Skeletal muscle satellite cell (primary cell): ENCODE results near the gene GPR31.

Experiments used
- H3K27me3 ChIP-seq: 2 replicates; pipeline ENCODE4 v1.7.0; 2013; ENCODE audit warnings: low read length; ENCODE audit not compliant: control insufficient read depth, insufficient read depth
- H3K36me3 ChIP-seq: 2 replicates; pipeline ENCODE4 v1.7.0; 2013; ENCODE audit warnings: mild to moderate bottlenecking, control low read depth, low read length; ENCODE audit not compliant: insufficient read depth
- H3K4me1 ChIP-seq: 2 replicates; pipeline ENCODE4 v1.7.0; 2013; ENCODE audit warnings: low read length; ENCODE audit not compliant: control insufficient read depth, insufficient read depth
- H3K4me2 ChIP-seq: 2 replicates; pipeline ENCODE4 v1.7.0; 2013; ENCODE audit warnings: mild to moderate bottlenecking, low read length
- H3K4me3 ChIP-seq: 2 replicates; pipeline ENCODE4 v1.7.0; 2013; ENCODE audit warnings: low read length
- H3K9ac ChIP-seq: 2 replicates; pipeline ENCODE4 v1.7.0; 2013; ENCODE audit warnings: mild to moderate bottlenecking, low read depth, low read length, moderate library complexity
- H3K9me3 ChIP-seq: replicated peaks from 2 replicates; pipeline ENCODE4 v1.7.0; 2013; ENCODE audit warnings: mild to moderate bottlenecking, control low read depth, low read length

GPR31 gene

GRCh38 chr6:167164261-167164660, 6.5 kb upstream of the GPR31 start:
- Histone ChIP-seq H3K36me3 (no peaks in the 10 kb centered on the region), H3K9me3 (no peaks in the 10 kb centered on the region), H3K27me3 (no peaks in the 10 kb centered on the region), H3K4me2 (no peak overlapping the region), H3K9ac (no peak overlapping the region), H3K4me1 (no peaks in the 10 kb centered on the region), H3K4me3 (no peak overlapping the region)

DNA sequence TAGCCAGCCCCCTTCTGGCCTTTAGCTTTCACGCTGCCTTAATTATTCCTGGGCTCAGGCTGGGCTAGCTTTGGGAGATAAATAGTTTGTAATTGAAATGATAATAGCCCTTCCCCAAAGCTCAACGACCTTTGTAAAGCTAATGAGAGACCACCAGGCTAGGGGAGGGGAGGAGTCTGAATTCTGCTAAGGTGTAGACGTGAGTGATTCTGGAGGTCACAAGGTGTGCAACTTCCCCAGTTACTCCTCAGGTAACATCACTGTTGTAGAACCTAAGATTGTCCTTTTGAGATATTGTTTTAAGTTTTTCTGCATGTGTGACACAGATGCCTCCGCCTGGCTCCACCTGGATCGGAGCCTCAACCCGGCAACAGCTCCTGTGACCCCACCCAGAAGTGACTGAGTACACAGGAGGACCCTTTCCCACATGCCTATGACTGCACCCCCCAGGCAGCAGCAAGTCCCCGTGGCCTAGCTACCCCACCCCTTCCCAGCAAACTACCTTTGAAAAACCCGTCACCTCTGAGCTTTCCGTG, 5.8 kb upstream of the GPR31 start:
- H3K9ac ChIP-seq, result no peak overlapping the region
- H3K4me3 ChIP-seq, result no peak overlapping the region
- no peaks in the 10 kb centered on the region for H3K4me1 ChIP-seq
- H3K9me3 ChIP-seq, result no peaks in the 10 kb centered on the region
- no peaks in the 10 kb centered on the region for H3K36me3 ChIP-seq
- H3K27me3 ChIP-seq, result no peaks in the 10 kb centered on the region
- no peak overlapping the region for H3K4me2 ChIP-seq

GRCh38 chr6:167162591-167162990, 4.8 kb upstream of the GPR31 start:
- Histone ChIP-seq H3K27me3 (no peaks in the 10 kb centered on the region), H3K4me2 (no peak overlapping the region), H3K9ac (no peak overlapping the region), H3K9me3 (no peaks in the 10 kb centered on the region), H3K4me1 (no peaks in the 10 kb centered on the region), H3K4me3 (no peak overlapping the region), H3K36me3 (no peaks in the 10 kb centered on the region)

DNA sequence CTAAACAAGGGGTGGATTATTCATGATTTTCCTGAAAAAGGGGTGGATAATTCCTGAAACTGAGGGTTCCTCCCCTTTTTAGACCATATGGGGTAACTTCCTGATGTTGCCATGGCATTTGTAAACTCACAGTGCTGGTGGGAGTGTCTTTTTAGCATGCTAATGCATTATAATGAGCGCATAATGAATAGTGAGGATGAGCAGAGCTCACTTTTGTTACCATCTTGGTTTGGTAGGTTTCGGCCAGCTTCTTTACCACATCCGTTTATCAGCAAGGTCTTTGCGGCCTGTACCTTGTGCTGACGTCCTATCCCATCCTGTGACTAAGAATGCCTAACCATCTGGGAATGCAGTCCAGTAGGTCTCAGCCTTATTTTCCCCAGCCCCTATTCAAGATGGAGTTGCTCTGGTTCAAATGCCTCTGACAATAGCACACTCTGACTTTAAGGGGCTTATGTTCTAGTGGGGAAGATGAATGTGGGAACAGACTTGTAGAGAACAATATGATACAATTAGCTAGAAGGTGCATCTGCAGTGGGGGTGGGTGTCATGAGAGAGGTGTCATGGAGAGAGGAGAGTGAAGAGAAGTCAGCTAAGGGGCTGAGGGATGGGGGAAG, 4.2 kb upstream of the GPR31 start:
- H3K9me3 ChIP-seq, result no peaks in the 10 kb centered on the region
- no peaks in the 10 kb centered on the region for H3K4me1 ChIP-seq
- no peaks in the 10 kb centered on the region for H3K27me3 ChIP-seq
- H3K36me3 ChIP-seq, result no peaks in the 10 kb centered on the region
- no peak overlapping the region for H3K9ac ChIP-seq
- H3K4me2 ChIP-seq, result no peak overlapping the region
- H3K4me3 ChIP-seq, result no peak overlapping the region

GRCh38 chr6:167157414-167157813, 366 bp downstream of the GPR31 start:
- H3K4me1 ChIP-seq, result no peaks in the 10 kb centered on the region
- no peaks in the 10 kb centered on the region for H3K36me3 ChIP-seq
- H3K4me2 ChIP-seq, result no peak overlapping the region
- no peak overlapping the region for H3K4me3 ChIP-seq
- no peaks in the 10 kb centered on the region for H3K27me3 ChIP-seq
- no peaks in the 10 kb centered on the region for H3K9me3 ChIP-seq
- no peak overlapping the region for H3K9ac ChIP-seq

GRCh38 chr6:167154895-167155294, 2.9 kb downstream of the GPR31 start:
- Histone ChIP-seq H3K4me2 (no peak overlapping the region), H3K9me3 (no peaks in the 10 kb centered on the region), H3K27me3 (no peaks in the 10 kb centered on the region), H3K36me3 (no peaks in the 10 kb centered on the region), H3K4me1 (no peaks in the 10 kb centered on the region), H3K4me3 (no peak overlapping the region), H3K9ac (no peak overlapping the region)

DNA sequence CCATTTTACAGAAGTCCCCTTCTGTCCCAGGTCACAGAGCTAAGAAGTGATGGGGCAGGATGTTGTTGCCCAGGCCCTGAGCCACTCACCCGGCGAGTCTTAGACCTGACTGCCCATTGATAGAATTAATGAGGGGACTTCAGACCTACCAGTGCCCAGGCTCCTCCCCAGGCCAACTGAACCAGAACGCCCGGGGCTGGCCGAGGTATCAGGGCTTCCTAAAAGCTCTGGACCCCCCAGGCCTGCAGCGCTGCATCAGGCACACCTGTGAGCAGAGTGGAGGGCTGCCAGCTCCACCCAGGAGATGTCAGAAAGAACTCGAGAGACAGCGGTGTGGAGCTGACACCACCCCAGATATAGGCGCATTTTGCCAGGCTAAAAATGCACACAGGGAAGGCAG, 3.5 kb downstream of the GPR31 start:
- H3K4me3 ChIP-seq, result no peak overlapping the region
- H3K4me1 ChIP-seq, result no peaks in the 10 kb centered on the region
- H3K9ac ChIP-seq, result no peak overlapping the region
- H3K9me3 ChIP-seq, result no peaks in the 10 kb centered on the region
- H3K27me3 ChIP-seq, result no peaks in the 10 kb centered on the region
- H3K4me2 ChIP-seq, result no peak overlapping the region
- no peaks in the 10 kb centered on the region for H3K36me3 ChIP-seq

DNA sequence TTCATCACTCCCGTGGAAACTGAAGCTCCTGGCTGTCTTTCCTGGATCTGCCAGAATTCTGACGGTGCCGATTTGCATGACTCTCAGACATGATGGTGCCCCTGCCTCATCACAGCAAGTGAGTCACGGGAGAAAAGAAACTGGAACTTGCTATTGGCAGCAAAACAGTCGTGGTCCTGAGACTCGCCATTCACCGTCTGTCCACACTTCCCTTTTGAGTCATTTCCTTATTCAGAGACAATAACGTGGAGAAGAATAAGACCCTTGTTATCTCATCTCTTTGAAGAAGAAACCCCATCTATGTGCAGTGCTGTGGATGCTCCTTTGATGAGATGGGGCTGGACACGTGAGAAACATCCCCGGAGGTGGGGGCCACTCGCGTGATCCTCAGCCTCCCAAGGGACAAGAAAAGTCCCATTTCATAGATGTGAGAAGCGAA, 4.2 kb downstream of the GPR31 start:
- no peaks in the 10 kb centered on the region for H3K36me3 ChIP-seq
- H3K9ac ChIP-seq, result no peak overlapping the region
- no peaks in the 10 kb centered on the region for H3K27me3 ChIP-seq
- H3K4me2 ChIP-seq, result peak overlapping the region; percentile 71
- H3K9me3 ChIP-seq, result no peaks in the 10 kb centered on the region
- no peaks in the 10 kb centered on the region for H3K4me1 ChIP-seq
- peak overlapping the region; percentile 45 for H3K4me3 ChIP-seq

- H3K36me3 ChIP-seq, result no peaks in the 10 kb centered on the region
- H3K4me1 ChIP-seq, result no peaks in the 10 kb centered on the region
- no peak overlapping the region for H3K9ac ChIP-seq
- peak overlapping the region; percentile 71 for H3K4me2 ChIP-seq
- H3K9me3 ChIP-seq, result no peaks in the 10 kb centered on the region
- no peaks in the 10 kb centered on the region for H3K27me3 ChIP-seq
- H3K4me3 ChIP-seq, result peak overlapping the region; percentile 45
Observed at GRCh38 chr6:167152862-167153261, 4.9 kb downstream of the GPR31 start.

- H3K9ac ChIP-seq, result no peak overlapping the region
Observed at GRCh38 chr6:167151648-167152047, 6.1 kb downstream of the GPR31 start.

GRCh38 chr6:167150941-167151549, 6.7 kb downstream of the GPR31 start:
- no peaks in the 10 kb centered on the region for H3K36me3 ChIP-seq
- no peak overlapping the region for H3K4me2 ChIP-seq

More at GRCh38 chr6:167151648-167152047, 6.1 kb downstream of the GPR31 start:
- Histone ChIP-seq H3K9me3 (no peaks in the 10 kb centered on the region), H3K4me2 (no peak overlapping the region), H3K27me3 (no peaks in the 10 kb centered on the region), H3K4me3 (no peak overlapping the region), H3K36me3 (no peaks in the 10 kb centered on the region), H3K4me1 (no peaks in the 10 kb centered on the region)

DNA sequence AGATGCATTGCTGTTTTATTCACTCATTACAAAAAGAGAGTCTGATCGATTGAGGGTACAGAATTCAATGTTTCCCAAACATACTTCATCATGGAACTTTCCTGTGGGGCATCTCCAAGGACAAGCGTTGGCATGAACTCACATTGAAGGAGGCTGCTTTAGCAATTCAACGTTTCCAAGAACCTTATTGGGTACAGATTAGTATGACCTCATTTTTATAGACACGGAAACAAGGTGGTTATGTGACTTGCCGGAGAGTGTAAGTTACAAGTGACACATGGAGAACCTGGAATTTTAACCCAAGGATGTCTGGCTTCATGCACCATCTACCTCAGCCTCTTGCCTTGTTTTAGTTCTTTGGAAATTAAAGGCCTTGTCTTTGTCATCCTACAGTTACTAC, 8.8 kb downstream of the GPR31 start:
- Histone ChIP-seq H3K4me3 (no peak overlapping the region), H3K4me2 (no peak overlapping the region), H3K4me1 (no peaks in the 10 kb centered on the region), H3K9ac (no peak overlapping the region), H3K36me3 (no peaks in the 10 kb centered on the region), H3K9me3 (no peaks in the 10 kb centered on the region), H3K27me3 (no peaks in the 10 kb centered on the region)

More at GRCh38 chr6:167150941-167151549, 6.7 kb downstream of the GPR31 start:
- Histone ChIP-seq H3K9ac (no peak overlapping the region), H3K9me3 (no peaks in the 10 kb centered on the region), H3K4me1 (no peaks in the 10 kb centered on the region), H3K27me3 (no peaks in the 10 kb centered on the region), H3K4me3 (no peak overlapping the region)
